Caco-2 (cell line): ENCODE data around the gene ATP8B4. TPM values are rescaled to one million over a fixed set of nuclear protein-coding genes. Genes with fewer than 3 reads are reported as not detected.

Experiments
- BruUV-seq: library from RNA; stranded (reverse); fragments of 400-500 nt; replicated peaks from 2 replicates; lab custom pipeline; 2021; lab: Mats Ljungman, UMichigan
- CTCF ChIA-PET: fragments of 300-600 bp; sonication (Branson Sonifier 250); formaldehyde crosslinking; loops from one replicate; lab custom pipeline; 2022; ENCODE audit warnings: antibody characterized with exemption; lab: Charles Lee
- POLR2A ChIA-PET: fragments of 300-600 bp; sonication (Branson Sonifier 250); formaldehyde crosslinking; loops from one replicate; lab custom pipeline; 2022; ENCODE audit warnings: antibody characterized with exemption; lab: Charles Lee
- DNase-seq, 2 experiments: peaks; one replicate each; pipeline versions ENCODE4 v3.0.0 to v3.0.0-alpha.2; 2020 to 2022
- H3K27me3 ChIP-seq: replicated peaks from 2 replicates; pipeline ENCODE4 v1.6.0; 2011; ENCODE audit warnings: low read length; ENCODE audit not compliant: control insufficient read depth, insufficient read depth
- H3K36me3 ChIP-seq: 2 replicates; pipeline ENCODE4 v1.5.1; 2011; ENCODE audit warnings: low read length; ENCODE audit not compliant: control insufficient read depth, insufficient read depth
- H3K4me1 ChIP-seq: fragments of 250-450 bp; sonication (Bioruptor Pico); 2 replicates; pipeline ENCODE4 v1.5.1; 2020; ENCODE audit warnings: mild to moderate bottlenecking
- H3K4me3 ChIP-seq: 2 replicates; pipeline ENCODE4 v1.5.1; 2011; ENCODE audit warnings: low read depth, mild to moderate bottlenecking, control low read depth, low read length
- H3K9me3 ChIP-seq: fragments of 250-450 bp; sonication (Bioruptor Pico); 2 replicates; pipeline ENCODE4 v1.5.1; 2020; ENCODE audit warnings: mild to moderate bottlenecking, moderate library complexity
- H3K27ac Mint-ChIP-seq: one replicate; pipeline ENCODE4 v1.8.0; 2022; ENCODE audit warnings: mixed read lengths; ENCODE audit not compliant: unreplicated experiment
- H3K27me3 Mint-ChIP-seq: one replicate; pipeline ENCODE4 v1.8.0; 2022; ENCODE audit warnings: mixed read lengths; ENCODE audit not compliant: insufficient read depth, unreplicated experiment
- H3K36me3 Mint-ChIP-seq: one replicate; pipeline ENCODE4 v1.8.0; 2022; ENCODE audit warnings: mild to moderate bottlenecking, mixed read lengths; ENCODE audit not compliant: insufficient read depth, unreplicated experiment
- H3K4me1 Mint-ChIP-seq: one replicate; pipeline ENCODE4 v1.8.0; 2022; ENCODE audit warnings: low read depth, mixed read lengths; ENCODE audit not compliant: unreplicated experiment
- H3K4me3 Mint-ChIP-seq: one replicate; pipeline ENCODE4 v1.8.0; 2022; ENCODE audit warnings: mild to moderate bottlenecking, moderate library complexity, mixed read lengths; ENCODE audit not compliant: unreplicated experiment
- H3K9me3 Mint-ChIP-seq: one replicate; pipeline ENCODE4 v1.8.0; 2022; ENCODE audit warnings: mixed read lengths; ENCODE audit not compliant: unreplicated experiment
- intact Hi-C: fragments of 100-400 bp; cut with micrococcal nuclease; formaldehyde crosslinking; loops from one replicate; pipeline ENCODE4 v1.10.0; 2022; ENCODE audit not compliant: unreplicated experiment
- total RNA-seq: library from RNA; stranded (reverse); gene quantifications from 2 replicates; pipeline ENCODE4 v1.2.3, GENCODE V29; 2022
- TF ChIP-seq, protein P1 (sequence below), 2 experiments: fragments of 200-600 bp in 1 of 2; IDR thresholded peaks; 1 replicate in 1 of 2; 2 replicates in 1 of 2; pipeline versions ENCODE4 v1.5.1 to v1.8.0; 2011 to 2022; ENCODE audit warnings: antibody characterized with exemption in 1 of 2, control low read depth in 1 of 2, inconsistent platforms in 1 of 2, low read depth in 1 of 2, low read length in 1 of 2, mild to moderate bottlenecking in 1 of 2, moderate library complexity in 1 of 2; ENCODE audit not compliant: insufficient read depth in 1 of 2, severe bottlenecking in 1 of 2, unreplicated experiment in 1 of 2

Gene ATP8B4
- total RNA-seq, 1 experiment from 2014 or later: 0.57 TPM

DNA sequence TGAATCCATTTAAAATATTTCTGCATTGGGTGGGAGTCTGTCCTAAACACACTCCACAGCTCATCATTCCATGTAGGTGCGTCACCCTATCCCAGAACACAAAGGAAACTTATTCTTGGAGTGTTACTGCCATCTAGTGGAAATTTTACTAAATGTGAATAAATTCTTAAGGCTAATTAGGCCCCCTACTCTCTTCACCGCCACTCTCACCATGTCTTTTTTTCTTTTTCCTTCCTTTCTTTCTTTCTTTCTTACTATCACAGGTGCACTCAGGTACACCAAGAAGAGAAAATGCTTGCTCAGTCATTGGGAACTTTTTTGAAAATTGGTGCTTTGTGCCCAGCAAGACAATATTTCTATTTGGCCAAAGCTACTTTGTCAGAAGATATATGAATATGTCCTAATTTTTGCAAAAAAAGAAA lies 26.4 kb upstream of the ATP8B4 start:
- Mint-ChIP-seq H3K27me3 (no peaks in the 10 kb centered on the region), H3K36me3 (no peaks in the 10 kb centered on the region), H3K4me1 (peaks cover 8% of the 10 kb centered on the region), H3K4me3 (no peak overlapping the region), H3K27ac (no peak overlapping the region), H3K9me3 (no peaks in the 10 kb centered on the region)
- CTCF ChIA-PET: interaction anchor here (0.6 to 1.4 kb wide), 18 partner anchors 8 to 1284 kb away, joined by 3 to 13 read pairs (median 4); partner anchors contain the start of genes EID1, HDC and SHC4
- H3K9me3 ChIP-seq: no peaks in the 10 kb centered on the region
- TF ChIP-seq, protein P1, sequence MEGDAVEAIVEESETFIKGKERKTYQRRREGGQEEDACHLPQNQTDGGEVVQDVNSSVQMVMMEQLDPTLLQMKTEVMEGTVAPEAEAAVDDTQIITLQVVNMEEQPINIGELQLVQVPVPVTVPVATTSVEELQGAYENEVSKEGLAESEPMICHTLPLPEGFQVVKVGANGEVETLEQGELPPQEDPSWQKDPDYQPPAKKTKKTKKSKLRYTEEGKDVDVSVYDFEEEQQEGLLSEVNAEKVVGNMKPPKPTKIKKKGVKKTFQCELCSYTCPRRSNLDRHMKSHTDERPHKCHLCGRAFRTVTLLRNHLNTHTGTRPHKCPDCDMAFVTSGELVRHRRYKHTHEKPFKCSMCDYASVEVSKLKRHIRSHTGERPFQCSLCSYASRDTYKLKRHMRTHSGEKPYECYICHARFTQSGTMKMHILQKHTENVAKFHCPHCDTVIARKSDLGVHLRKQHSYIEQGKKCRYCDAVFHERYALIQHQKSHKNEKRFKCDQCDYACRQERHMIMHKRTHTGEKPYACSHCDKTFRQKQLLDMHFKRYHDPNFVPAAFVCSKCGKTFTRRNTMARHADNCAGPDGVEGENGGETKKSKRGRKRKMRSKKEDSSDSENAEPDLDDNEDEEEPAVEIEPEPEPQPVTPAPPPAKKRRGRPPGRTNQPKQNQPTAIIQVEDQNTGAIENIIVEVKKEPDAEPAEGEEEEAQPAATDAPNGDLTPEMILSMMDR (IDR thresholded peaks at IDR 0.05; ENCODE audit: insufficient read depth in 1 of 2, low read depth in 1 of 2, low read length in 1 of 2, severe bottlenecking in 1 of 2, unreplicated experiment in 1 of 2): peak; percentile 13 to 50
- peak in 1 of 2 experiments; percentile 62 for DNase-seq
- H3K4me3 ChIP-seq: no peak overlapping the region
- no peaks in the 10 kb centered on the region for H3K27me3 ChIP-seq
- intact Hi-C loops: loop anchor here (1.0 to 10.0 kb wide), 5 partner anchors 142 to 1283 kb away; no protein-coding TSS in a partner anchor
- H3K4me1 ChIP-seq: peaks cover 13% of the 10 kb centered on the region; the same call in 1 of the 2 replicates
- no TSS peak for BruUV-seq
- H3K36me3 ChIP-seq: no peaks in the 10 kb centered on the region
- POLR2A ChIA-PET: no interaction called here

DNA sequence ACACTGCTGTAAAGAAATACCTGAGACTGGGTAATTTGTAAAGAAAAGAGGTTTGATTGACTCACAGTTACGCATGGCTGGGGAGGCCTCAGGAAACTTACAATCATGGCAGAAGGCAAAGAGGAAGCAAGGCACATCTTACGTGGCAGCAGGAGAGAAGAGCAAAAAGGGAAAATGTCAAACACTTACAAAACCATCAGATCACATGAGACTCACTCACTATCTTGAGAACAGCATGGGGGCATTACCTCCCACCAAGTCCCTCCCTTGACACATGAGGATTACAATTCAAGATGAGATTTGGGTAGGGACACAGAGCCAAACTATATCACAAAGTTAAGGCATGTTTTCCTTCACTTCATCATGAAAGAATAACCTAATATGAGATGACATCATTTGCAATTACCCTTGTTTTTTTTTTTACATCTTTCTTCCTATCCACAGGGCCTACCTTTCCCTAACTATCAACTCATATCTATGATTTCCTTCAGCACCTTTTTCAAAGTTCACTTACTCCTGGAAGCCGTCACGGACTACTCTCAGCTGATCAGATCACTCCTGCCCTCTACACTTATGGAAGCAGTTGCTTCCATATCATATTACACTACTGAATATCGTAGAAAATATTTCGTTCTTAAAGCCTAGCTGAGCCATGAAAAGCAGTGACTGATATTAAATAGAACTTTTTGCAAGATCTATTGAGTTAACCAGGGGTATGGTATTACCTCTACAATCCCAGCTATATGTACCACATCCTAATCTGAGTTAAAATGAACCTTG lies 25.5 kb upstream of the ATP8B4 start:
- Mint-ChIP-seq H3K36me3 (no peaks in the 10 kb centered on the region), H3K4me1 (peaks cover 7% of the 10 kb centered on the region), H3K9me3 (no peaks in the 10 kb centered on the region), H3K4me3 (no peak overlapping the region), H3K27ac (no peak overlapping the region), H3K27me3 (no peaks in the 10 kb centered on the region)
- no peak overlapping the region for H3K4me3 ChIP-seq
- POLR2A ChIA-PET: no interaction called here
- H3K27me3 ChIP-seq: no peaks in the 10 kb centered on the region
- no peaks in the 10 kb centered on the region for H3K9me3 ChIP-seq
- intact Hi-C loops: loop anchor here (1.0 to 10.0 kb wide), 5 partner anchors 141 to 1282 kb away; no protein-coding TSS in a partner anchor
- no peak for DNase-seq
- BruUV-seq: no TSS peak
- TF ChIP-seq, protein P1 (IDR thresholded peaks at IDR 0.05; ENCODE audit: insufficient read depth in 1 of 2, low read depth in 1 of 2, low read length in 1 of 2, severe bottlenecking in 1 of 2, unreplicated experiment in 1 of 2): no peak
- H3K4me1 ChIP-seq: peaks cover 11% of the 10 kb centered on the region; the same call in 1 of the 2 replicates
- H3K36me3 ChIP-seq: no peaks in the 10 kb centered on the region
- CTCF ChIA-PET: interaction anchor here (0.6 to 1.4 kb wide), 18 partner anchors 9 to 1283 kb away, joined by 3 to 13 read pairs (median 4); partner anchors contain the start of genes EID1, HDC and SHC4

DNA sequence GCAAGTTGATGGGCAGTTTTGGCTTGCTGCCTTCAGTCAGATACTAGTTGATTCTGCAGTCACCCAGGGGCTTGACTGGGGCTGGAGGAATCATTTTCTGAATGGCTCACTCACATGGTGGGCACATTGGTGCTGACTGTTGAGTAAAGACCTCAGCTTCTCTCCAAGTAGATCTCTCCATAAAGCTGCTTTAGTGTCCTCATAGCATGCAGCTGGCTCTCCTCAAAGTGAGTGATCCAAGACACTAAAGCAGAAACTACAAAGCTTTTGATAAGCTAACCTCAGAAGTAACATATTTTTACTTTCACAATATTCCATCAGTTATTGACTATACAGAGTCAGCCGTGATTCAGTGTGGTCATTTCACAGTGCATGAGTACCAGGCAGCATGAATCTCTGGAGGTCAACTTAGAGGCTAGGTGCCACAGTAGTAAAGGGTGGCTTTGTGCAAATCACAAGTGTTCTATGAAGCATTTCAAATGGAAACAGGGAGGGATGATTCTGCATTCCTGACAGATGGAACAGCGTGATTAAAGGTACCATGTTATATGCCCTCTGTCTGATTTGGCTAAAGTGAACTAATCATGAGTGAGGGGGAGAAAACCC lies 24.3 kb upstream of the ATP8B4 start:
- H3K4me3 Mint-ChIP-seq: no peak overlapping the region
- no peaks in the 10 kb centered on the region for H3K27me3 Mint-ChIP-seq
- no peaks in the 10 kb centered on the region for H3K4me1 ChIP-seq
- BruUV-seq: no TSS peak
- intact Hi-C loops: loop anchor here (10.0 kb wide), 1 partner anchor 999 kb away; no protein-coding TSS in a partner anchor
- TF ChIP-seq, protein P1 (IDR thresholded peaks at IDR 0.05; ENCODE audit: insufficient read depth in 1 of 2, low read depth in 1 of 2, low read length in 1 of 2, severe bottlenecking in 1 of 2, unreplicated experiment in 1 of 2): no peak
- ChIA-PET POLR2A (no interaction called here), CTCF (no interaction called here)
- H3K4me1 Mint-ChIP-seq: no peaks in the 10 kb centered on the region
- no peak for DNase-seq
- no peaks in the 10 kb centered on the region for H3K36me3 Mint-ChIP-seq
- H3K4me3 ChIP-seq: no peak overlapping the region
- no peaks in the 10 kb centered on the region for H3K36me3 ChIP-seq
- no peaks in the 10 kb centered on the region for H3K9me3 ChIP-seq
- H3K27ac Mint-ChIP-seq: no peak overlapping the region
- no peaks in the 10 kb centered on the region for H3K27me3 ChIP-seq
- H3K9me3 Mint-ChIP-seq: no peaks in the 10 kb centered on the region
